ENCODE data around the gene CRELD2. TPM values are rescaled to one million over a fixed set of nuclear protein-coding genes. Genes with fewer than 3 reads are reported as not detected.

Gene CRELD2
- total and polyA plus RNA-seq, 2 of the 8 experiments (the other 6 are each of a cell fraction or from before 2014, with no cell fraction given): 24.5 to 36.6 TPM

- no peak overlapping the region for H2BK120ac ChIP-seq (replicated peaks; ENCODE audit: low read depth, low read length)
- H4K8ac ChIP-seq (ENCODE audit: extremely low read depth, insufficient read depth, low read length): peak overlapping the region; percentile 91
- CTCF ChIA-PET (ENCODE audit: partially characterized antibody): interaction anchor here (0.8 kb wide), 1 partner anchor 21 kb away, joined by 3 read pairs; no protein-coding TSS in a partner anchor
- H3K14ac ChIP-seq (ENCODE audit: insufficient read length): no peak overlapping the region
- no peak overlapping the region for H2AK5ac ChIP-seq (ENCODE audit: low read depth, low read length)
- H2BK5ac ChIP-seq (ENCODE audit: low read depth, low read length): peak overlapping the region; percentile 20; the same call in 1 of the 2 replicates
- H3K56ac ChIP-seq (replicated peaks; ENCODE audit: insufficient read length, low read depth, low read length): peak overlapping the region; percentile 69
- H3K79me1 ChIP-seq (ENCODE audit: low read depth, low read length): 0 out of 2 replicates have a peak, but pooled peaks cover 2% of the 10 kb centered on the region
- WGBS, 2 experiments (ENCODE audit: extremely low coverage in 1 of 2, insufficient coverage in 1 of 2, insufficient read length in 1 of 2, insufficient replicate concordance in 2 of 2, low coverage in 1 of 2, low lambda C conversion rate in 2 of 2, missing lambda C conversion rate in 1 of 2): 2% methylated on average over 45 of the region's 49 CpGs; no CpG with 5 or more reads in 1 of the 2 experiments
- H3K4ac ChIP-seq (replicated peaks; ENCODE audit: insufficient read length, low read depth, low read length): peak overlapping the region; percentile 91
- H3K4me3 ChIP-seq (ENCODE audit: extremely low read depth in 1 of 4, insufficient read depth in 2 of 4, low read depth in 3 of 4, low read length in 4 of 4): peak overlapping the region; percentile 49 to 79 (median 74)
- peaks cover 0 to 12% (median 6%) of the 10 kb centered on the region in 4 experiments; a peak in 6 of 7 replicates for H3K27me3 ChIP-seq (replicated peaks in 1 of 4; ENCODE audit: control insufficient read depth in 3 of 4, extremely low read depth in 1 of 4, insufficient read depth in 3 of 4, low read length in 3 of 4)
- H4K5ac ChIP-seq (ENCODE audit: insufficient read length, low read depth, low read length): peak overlapping the region; percentile 66
- no peak overlapping the region for H2BK12ac ChIP-seq (ENCODE audit: low read depth, low read length)
- peak overlapping the region; percentile 95 for H4K91ac ChIP-seq (replicated peaks; ENCODE audit: insufficient read length, low read length)
- DNase-seq (ENCODE audit: low read depth in 1 of 2, low spot score in 2 of 2): no peak
- H3K23ac ChIP-seq (ENCODE audit: insufficient read length): no peak overlapping the region
- peaks cover 0 to 19% of the 10 kb centered on the region in 2 experiments; a peak in 1 of 4 replicates for H3K79me2 ChIP-seq (ENCODE audit: control insufficient read depth in 1 of 2, insufficient read depth in 2 of 2, low read length in 2 of 2)
- peak overlapping the region; percentile 50; the same call in 1 of the 2 replicates for H3K27ac ChIP-seq (ENCODE audit: low read depth, low read length)
- peak overlapping the region; percentile 48 to 76 (median 69); a peak in 6 of 7 replicates for H3K9ac ChIP-seq (replicated peaks in 1 of 4; ENCODE audit: extremely low read depth in 1 of 4, low read depth in 3 of 4, low read length in 3 of 4)
- H3K36me3 ChIP-seq (ENCODE audit: control insufficient read depth in 2 of 4, insufficient read depth in 4 of 4, low read length in 3 of 4): peaks cover 8 to 18% (median 12%) of the 10 kb centered on the region in 4 experiments; a peak in 6 of 8 replicates
- peaks cover 16 to 20% of the 10 kb centered on the region in 2 experiments for H4K20me1 ChIP-seq (replicated peaks in 1 of 2; ENCODE audit: control insufficient read depth in 1 of 2, insufficient read depth in 2 of 2, low read length in 2 of 2)
- peak overlapping the region; percentile 51 to 96 for H3K4me2 ChIP-seq (ENCODE audit: insufficient read depth in 1 of 2, low read depth in 2 of 2, low read length in 2 of 2)
- peak overlapping the region; percentile 55 for H3K18ac ChIP-seq (ENCODE audit: extremely low read depth, low read length)
- no peak overlapping the region for H2AFZ ChIP-seq (ENCODE audit: low read length)
- H2BK20ac ChIP-seq (ENCODE audit: low read length): no peak overlapping the region
- no peaks in the 10 kb centered on the region for H3K9me3 ChIP-seq (ENCODE audit: insufficient read depth in 2 of 2, low read depth in 1 of 2, low read length in 1 of 2)
- peaks cover 0 to 22% (median 12%) of the 10 kb centered on the region in 4 experiments; a peak in 5 of 7 replicates for H3K4me1 ChIP-seq (replicated peaks in 1 of 4; ENCODE audit: control insufficient read depth in 3 of 4, insufficient read depth in 4 of 4, low read length in 3 of 4)
- H3K23me2 ChIP-seq (ENCODE audit: low read depth, low read length): peaks cover 13% of the 10 kb centered on the region; the same call in 1 of the 2 replicates
- POLR2A ChIA-PET (ENCODE audit: partially characterized antibody): interaction anchor here (0.6 to 2.6 kb wide), 6 partner anchors 9 to 44 kb away, joined by 3 to 10 read pairs (median 4); partner anchors contain the start of gene ALG12
- H2BK15ac ChIP-seq (ENCODE audit: low read length): no peak overlapping the region
- FAIRE-seq: no peak
- TF ChIP-seq E2F6 (IDR thresholded peaks at IDR 0.05) (peak; percentile 65), EZH2 (IDR thresholded peaks at IDR 0.05; ENCODE audit: low read depth, low read length, severe bottlenecking) (no peak), SIRT6 (IDR thresholded peaks at IDR 0.05; ENCODE audit: low read length) (no peak), POLR2A (IDR thresholded peaks at IDR 0.05; ENCODE audit: control extremely low read depth in 1 of 2, low read depth in 2 of 2, low read length in 2 of 2) (0 out of 3 replicates have a peak, but pooled peaks of 1 of the 2 experiments have one; percentile 13), NRF1 (IDR thresholded peaks at IDR 0.05; ENCODE audit: low read depth, low read length) (no peak), CBX5 (IDR thresholded peaks at IDR 0.05; ENCODE audit: low read depth, low read length) (no peak), SIN3A (conservative IDR thresholded peaks at IDR 0.05 in 1 of 2, IDR thresholded peaks at IDR 0.05 in 1 of 2; ENCODE audit: low read depth in 1 of 2, low read length in 2 of 2) (no peak), ATF3 (IDR thresholded peaks at IDR 0.05; ENCODE audit: insufficient read depth, low read depth, low read length) (no peak), BCL11A (IDR thresholded peaks at IDR 0.05; ENCODE audit: low read depth in 2 of 2, low read length in 2 of 2) (no peak)
- TF ChIP-seq, protein P1, sequence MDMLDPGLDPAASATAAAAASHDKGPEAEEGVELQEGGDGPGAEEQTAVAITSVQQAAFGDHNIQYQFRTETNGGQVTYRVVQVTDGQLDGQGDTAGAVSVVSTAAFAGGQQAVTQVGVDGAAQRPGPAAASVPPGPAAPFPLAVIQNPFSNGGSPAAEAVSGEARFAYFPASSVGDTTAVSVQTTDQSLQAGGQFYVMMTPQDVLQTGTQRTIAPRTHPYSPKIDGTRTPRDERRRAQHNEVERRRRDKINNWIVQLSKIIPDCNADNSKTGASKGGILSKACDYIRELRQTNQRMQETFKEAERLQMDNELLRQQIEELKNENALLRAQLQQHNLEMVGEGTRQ (IDR thresholded peaks at IDR 0.05; ENCODE audit: low read length): no peak
These were observed 43.2 kb downstream of the CRELD2 start for GRCh38 chr22:49961601-49962011.
